Loucy (cell line): Measurements from ENCODE around the gene PROZ.

Source experiments
- H2AFZ ChIP-seq: fragments of 200-600 bp; sonication (generic); 2 replicates; pipeline ENCODE4 v1.6.0; 2016; ENCODE audit warnings: antibody characterized with exemption, mild to moderate bottlenecking, low read length, moderate library complexity
- H3F3A ChIP-seq: fragments of 200-600 bp; 2 replicates; pipeline ENCODE4 v1.6.0; 2016; ENCODE audit warnings: antibody characterized with exemption, low read depth, mild to moderate bottlenecking
- H3K27me3 ChIP-seq: fragments of 200-600 bp; sonication (generic); 2 replicates; pipeline ENCODE4 v1.6.1; 2014; ENCODE audit warnings: low read length, mild to moderate bottlenecking; ENCODE audit not compliant: insufficient read depth, poor library complexity, severe bottlenecking
- H3K36me3 ChIP-seq: fragments of 200-600 bp; sonication (generic); 2 replicates; pipeline ENCODE4 v1.6.1; 2016; ENCODE audit warnings: low read length; ENCODE audit not compliant: insufficient read depth
- H3K4me1 ChIP-seq: fragments of 200-600 bp; sonication (generic); 2 replicates; pipeline ENCODE4 v1.5.1; 2014; ENCODE audit warnings: low read length, mild to moderate bottlenecking; ENCODE audit not compliant: insufficient read depth, poor library complexity, severe bottlenecking
- H3K4me2 ChIP-seq: fragments of 200-600 bp; sonication (generic); 2 replicates; pipeline ENCODE4 v1.6.0; 2014; ENCODE audit warnings: antibody characterized with exemption, low read length, low read depth, mild to moderate bottlenecking; ENCODE audit not compliant: poor library complexity, severe bottlenecking
- H3K4me3 ChIP-seq: fragments of 200-600 bp; sonication (generic); 2 replicates; pipeline ENCODE4 v1.5.1; 2014; ENCODE audit warnings: low read length, mild to moderate bottlenecking, mixed read lengths; ENCODE audit not compliant: poor library complexity, severe bottlenecking
- H3K79me2 ChIP-seq: fragments of 200-600 bp; sonication (generic); 2 replicates; pipeline ENCODE4 v1.6.1; 2014; ENCODE audit warnings: low read length; ENCODE audit not compliant: insufficient read depth
- H3K9ac ChIP-seq: fragments of 200-600 bp; sonication (generic); 2 replicates; pipeline ENCODE4 v1.6.0; 2014; ENCODE audit warnings: mild to moderate bottlenecking, low read depth, low read length, moderate library complexity; ENCODE audit not compliant: poor library complexity, severe bottlenecking
- H3K9me2 ChIP-seq: fragments of 200-600 bp; sonication (generic); replicated peaks from 2 replicates; pipeline ENCODE4 v1.6.1; 2016; ENCODE audit warnings: low read depth, low read length, mixed read lengths
- H3K9me3 ChIP-seq: fragments of 200-600 bp; sonication (generic); 2 replicates; pipeline ENCODE4 v1.6.1; 2014; ENCODE audit warnings: mild to moderate bottlenecking, antibody characterized with exemption, low read length, low read depth; ENCODE audit not compliant: insufficient read depth
- H4K20me1 ChIP-seq: fragments of 200-600 bp; sonication (generic); 2 replicates; pipeline ENCODE4 v1.6.0; 2014; ENCODE audit warnings: antibody characterized with exemption, low read length, mild to moderate bottlenecking; ENCODE audit not compliant: insufficient read depth, poor library complexity, severe bottlenecking
- CTCF ChIP-seq: fragments of 200-600 bp; sonication (generic); conservative IDR thresholded peaks from 2 replicates; pipeline ENCODE4 v1.5.1; 2014; ENCODE audit warnings: mild to moderate bottlenecking, antibody characterized with exemption, low read length
- EZH2phosphoT487 ChIP-seq: fragments of 200-600 bp; IDR thresholded peaks from 2 replicates; pipeline ENCODE4 v1.6.1; 2018; ENCODE audit warnings: antibody characterized with exemption, mild to moderate bottlenecking, moderate library complexity, borderline replicate concordance

Gene PROZ

DNA sequence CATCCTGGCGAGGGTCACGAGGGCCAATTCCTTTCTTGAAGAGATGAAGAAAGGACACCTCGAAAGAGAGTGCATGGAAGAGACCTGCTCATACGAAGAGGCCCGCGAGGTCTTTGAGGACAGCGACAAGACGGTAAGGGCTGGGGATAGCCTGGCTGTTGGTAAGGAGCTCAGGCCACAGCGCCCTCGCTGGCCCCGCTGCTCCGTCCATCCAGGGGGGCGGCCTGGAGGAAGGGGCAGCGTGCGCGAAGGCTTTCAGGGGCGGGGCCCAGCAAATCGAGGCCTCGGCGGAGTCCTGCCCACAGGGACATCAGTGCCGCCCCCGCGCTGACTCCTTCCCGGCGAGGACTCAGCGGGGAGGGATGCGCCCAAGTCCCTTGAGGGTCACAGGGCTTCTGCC, 29.0 kb upstream of the PROZ start:
- TF ChIP-seq CTCF (no peak), EZH2phosphoT487 (no peak)
- H4K20me1 ChIP-seq = no peaks in the 10 kb centered on the region
- no peaks in the 10 kb centered on the region for H3K9me2 ChIP-seq
- no peaks in the 10 kb centered on the region for H3F3A ChIP-seq
- no peaks in the 10 kb centered on the region for H3K9me3 ChIP-seq
- no peak overlapping the region for H3K4me2 ChIP-seq
- H3K27me3 ChIP-seq = no peaks in the 10 kb centered on the region
- H3K9ac ChIP-seq = no peak overlapping the region
- no peaks in the 10 kb centered on the region for H3K79me2 ChIP-seq
- no peak overlapping the region for H3K4me3 ChIP-seq
- no peak overlapping the region for H2AFZ ChIP-seq
- H3K36me3 ChIP-seq = no peaks in the 10 kb centered on the region
- H3K4me1 ChIP-seq = no peaks in the 10 kb centered on the region

- Histone ChIP-seq H3K27me3 (no peaks in the 10 kb centered on the region), H3K4me3 (no peak overlapping the region), H3K9me3 (no peaks in the 10 kb centered on the region), H3K9ac (no peak overlapping the region), H3K36me3 (no peaks in the 10 kb centered on the region), H2AFZ (no peak overlapping the region), H3K9me2 (no peaks in the 10 kb centered on the region), H4K20me1 (no peaks in the 10 kb centered on the region), H3K79me2 (no peaks in the 10 kb centered on the region), H3K4me1 (no peaks in the 10 kb centered on the region), H3F3A (no peaks in the 10 kb centered on the region), H3K4me2 (no peak overlapping the region)
- TF ChIP-seq CTCF = no peak
- TF ChIP-seq EZH2phosphoT487 = no peak
These were observed 28.3 kb upstream of the PROZ start for GRCh38 chr13:113129921-113130750.

DNA sequence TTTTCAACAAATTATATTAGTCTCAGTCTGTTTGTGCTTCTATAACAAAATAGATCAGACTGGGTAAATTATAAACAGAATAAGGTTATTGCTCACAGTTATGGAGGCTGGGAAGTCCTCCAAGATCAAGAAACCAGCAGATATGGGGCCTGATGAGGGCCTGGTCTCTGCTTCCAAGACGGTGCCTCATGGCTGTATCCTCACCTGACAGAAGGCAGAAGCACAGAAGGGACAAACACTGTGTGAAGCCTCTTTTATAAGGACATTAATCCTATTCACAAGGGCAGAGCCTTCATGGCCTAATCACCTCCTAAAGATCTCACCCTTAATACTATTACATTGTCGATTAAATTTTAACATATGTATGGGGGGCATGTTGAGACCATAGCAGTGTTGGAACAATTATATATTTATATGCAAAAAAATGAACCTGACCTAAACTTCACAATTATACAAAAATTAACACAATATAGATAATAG, 23.1 kb upstream of the PROZ start:
- no peaks in the 10 kb centered on the region for H3K4me1 ChIP-seq
- H3K4me2 ChIP-seq = no peak overlapping the region
- no peak overlapping the region for H3K4me3 ChIP-seq
- H3K79me2 ChIP-seq = no peaks in the 10 kb centered on the region
- H3K27me3 ChIP-seq = no peaks in the 10 kb centered on the region
- no peaks in the 10 kb centered on the region for H3F3A ChIP-seq
- no peak overlapping the region for H3K9ac ChIP-seq
- no peaks in the 10 kb centered on the region for H3K9me3 ChIP-seq
- H4K20me1 ChIP-seq = no peaks in the 10 kb centered on the region
- H3K9me2 ChIP-seq = no peaks in the 10 kb centered on the region
- TF ChIP-seq EZH2phosphoT487 = no peak
- no peaks in the 10 kb centered on the region for H3K36me3 ChIP-seq
- H2AFZ ChIP-seq = no peak overlapping the region
